Middle frontal gyrus (tissue), 1 donor: ENCODE measurements around the gene ZC3H8.

Source experiments
- DNase-seq: peaks from one replicate; pipeline ENCODE4 v3.0.0-alpha.2; 2015; ENCODE audit warnings: low spot score; ENCODE audit errors: extremely low spot score

ZC3H8 gene

DNA sequence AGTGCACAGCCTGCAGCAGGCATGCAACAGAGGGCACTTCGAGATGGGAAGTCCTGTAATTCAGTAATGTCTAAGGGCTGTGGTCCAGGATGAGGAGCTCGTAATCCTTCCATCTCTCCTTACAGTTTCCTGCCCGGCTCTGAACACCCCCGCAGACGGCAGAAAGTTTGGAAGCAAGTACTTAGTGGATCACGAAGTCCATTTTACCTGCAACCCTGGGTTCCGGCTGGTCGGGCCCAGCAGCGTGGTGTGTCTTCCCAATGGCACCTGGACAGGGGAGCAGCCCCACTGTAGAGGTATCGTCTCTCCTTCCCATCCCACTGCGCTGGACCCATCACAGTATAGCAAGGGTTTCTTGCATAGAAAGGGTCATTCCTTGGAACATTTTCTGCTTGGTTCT, 90.0 kb downstream of the ZC3H8 start:
- no peak for DNase-seq

DNA sequence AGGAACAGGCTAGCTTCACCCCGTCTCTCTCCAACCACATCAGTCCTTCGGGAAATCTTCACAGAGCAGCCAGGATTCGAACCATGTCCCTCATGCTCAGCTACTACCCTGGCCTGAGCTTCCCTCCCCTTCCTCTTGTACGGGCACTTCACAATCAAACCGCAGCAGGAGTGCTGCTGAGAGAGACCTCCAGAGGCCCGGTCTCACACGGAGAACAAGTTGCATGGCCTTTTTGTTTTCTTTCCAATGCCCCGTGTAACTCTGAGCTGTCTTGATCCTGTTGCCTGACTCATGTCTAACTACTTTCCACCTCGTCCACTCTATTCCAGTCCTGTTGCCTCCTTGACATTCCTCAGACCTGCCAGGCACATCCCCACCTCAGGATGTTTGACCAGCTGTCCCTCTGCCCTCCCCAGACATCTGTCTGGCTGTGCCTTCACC, 91.3 kb downstream of the ZC3H8 start:
- DNase-seq, result no peak

DNA sequence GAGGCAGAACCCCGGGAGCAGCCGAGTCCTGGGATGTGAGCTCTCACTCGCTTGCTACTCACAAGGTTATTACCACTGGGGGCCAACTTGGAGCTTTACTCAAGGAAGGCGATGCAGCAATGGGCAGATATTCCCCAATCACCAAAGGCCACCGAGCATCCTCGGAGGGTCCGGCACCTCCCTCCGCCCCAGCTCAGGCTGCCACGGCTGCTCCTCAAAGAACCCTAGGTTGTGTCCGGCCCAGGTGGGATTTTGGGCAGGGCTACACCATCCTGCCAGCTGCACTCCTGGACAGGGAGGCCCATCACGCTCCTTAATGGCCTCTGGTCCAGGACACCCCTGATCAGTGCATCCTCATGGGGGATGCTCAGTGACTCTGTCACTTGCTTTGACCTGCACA, 91.9 kb downstream of the ZC3H8 start:
- DNase-seq, result no peak

DNA sequence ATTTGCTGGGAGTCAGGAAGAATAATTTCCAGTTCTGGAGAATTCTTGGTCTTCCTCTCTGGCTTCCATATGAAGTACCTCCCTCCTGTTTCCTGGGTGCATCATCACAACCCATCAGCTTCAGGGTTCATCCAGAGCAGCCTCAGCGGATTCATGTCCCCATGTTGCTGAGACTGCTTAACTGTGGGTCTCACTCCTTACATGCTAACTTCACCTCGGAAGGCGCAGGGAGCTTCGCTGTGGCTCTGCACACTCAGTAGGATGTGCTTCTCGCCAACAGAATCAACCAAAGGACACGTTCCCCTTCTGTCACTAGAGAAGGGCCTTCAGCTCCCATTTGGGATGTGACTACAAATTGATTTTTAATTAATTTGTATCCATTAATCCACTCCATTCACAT, 92.5 kb downstream of the ZC3H8 start:
- DNase-seq, result no peak
